HepG2 (cell line): ENCODE results near the gene ACP5. TPM values are rescaled to one million over a fixed set of nuclear protein-coding genes. Genes with fewer than 3 reads are reported as not detected.
A peak's percentile ranks its signal among the peaks of the same experiment; 100 is the strongest.

Experiments
- TAF1 ChIP-seq: sonication (generic); formaldehyde crosslinking; IDR thresholded peaks from 2 replicates; pipeline ENCODE4 v1.4.0; 2020; ENCODE audit warnings: missing genetic modification reagents
- ZNF468 ChIP-seq: sonication (generic); formaldehyde crosslinking; IDR thresholded peaks from 2 replicates; pipeline ENCODE4 v1.8.0; 2022; ENCODE audit warnings: mild to moderate bottlenecking, moderate library complexity, missing genetic modification reagents
- ZSCAN12 ChIP-seq: sonication (generic); formaldehyde crosslinking; IDR thresholded peaks from 2 replicates; pipeline ENCODE4 v1.9.0; 2021; ENCODE audit warnings: mild to moderate bottlenecking, missing genetic modification reagents
- polyA plus RNA-seq, 8 experiments: library from polyadenylated mRNA; depleted of rRNA in 3 of 8; stranded (reverse) in 7 of 8; unstranded in 1 of 8; fragments of >200 nt; fragmentation: Illumina TruSeq in 4 of 8; extraction: Trizol in 4 of 8; gene quantifications; 2 replicates each; pipeline versions ENCODE4 v1.2.1 to v1.2.3, GENCODE V29; 2011 to 2016; ENCODE audit warnings: low read depth in 4 of 8, missing spikeins in 1 of 8, mixed read lengths in 1 of 8; ENCODE audit not compliant: insufficient read depth in 1 of 8
- total RNA-seq, 5 experiments: library from RNA; depleted of rRNA; stranded (reverse); fragments of >200 nt; fragmentation: Illumina TruSeq; extraction: Trizol; gene quantifications; 2 replicates each; pipeline ENCODE4 v1.2.3, GENCODE V29; 2016; ENCODE audit warnings: low read depth in 1 of 5
- TF ChIP-seq, protein P1 (sequence below): IDR thresholded peaks from 2 replicates; pipeline ENCODE4 v1.6.1; 2016; ENCODE audit warnings: mild to moderate bottlenecking
- TF ChIP-seq, protein P2 (sequence below): IDR thresholded peaks from 2 replicates; pipeline ENCODE4 v1.4.0; 2020; ENCODE audit warnings: mild to moderate bottlenecking, missing genetic modification reagents
- TF ChIP-seq, protein P3 (sequence below): sonication (generic); formaldehyde crosslinking; IDR thresholded peaks from 2 replicates; pipeline ENCODE4 v1.5.0; 2020; ENCODE audit warnings: mild to moderate bottlenecking, missing genetic modification reagents, borderline replicate concordance
- TF ChIP-seq, protein P4 (sequence below): sonication (generic); formaldehyde crosslinking; IDR thresholded peaks from 2 replicates; pipeline ENCODE4 v1.5.1; 2020; ENCODE audit warnings: missing genetic modification reagents, mild to moderate bottlenecking, borderline replicate concordance
- TF ChIP-seq, protein P5 (sequence below): sonication (generic); formaldehyde crosslinking; IDR thresholded peaks from 2 replicates; pipeline ENCODE4 v1.8.0; 2022; ENCODE audit warnings: mild to moderate bottlenecking, missing genetic modification reagents
- TF ChIP-seq, protein P6 (sequence below): sonication (generic); formaldehyde crosslinking; IDR thresholded peaks from 2 replicates; pipeline ENCODE4 v1.4.0; 2020; ENCODE audit warnings: missing genetic modification reagents
- TF ChIP-seq, protein P7 (sequence below): sonication (generic); formaldehyde crosslinking; IDR thresholded peaks from 2 replicates; pipeline ENCODE4 v1.5.1; 2020; ENCODE audit warnings: mild to moderate bottlenecking, missing genetic modification reagents

Gene ACP5
- total and polyA plus RNA-seq, 2 of the 13 experiments (the other 11 are each of a cell fraction or from before 2014, with no cell fraction given): 1.3 to 6.7 TPM

DNA sequence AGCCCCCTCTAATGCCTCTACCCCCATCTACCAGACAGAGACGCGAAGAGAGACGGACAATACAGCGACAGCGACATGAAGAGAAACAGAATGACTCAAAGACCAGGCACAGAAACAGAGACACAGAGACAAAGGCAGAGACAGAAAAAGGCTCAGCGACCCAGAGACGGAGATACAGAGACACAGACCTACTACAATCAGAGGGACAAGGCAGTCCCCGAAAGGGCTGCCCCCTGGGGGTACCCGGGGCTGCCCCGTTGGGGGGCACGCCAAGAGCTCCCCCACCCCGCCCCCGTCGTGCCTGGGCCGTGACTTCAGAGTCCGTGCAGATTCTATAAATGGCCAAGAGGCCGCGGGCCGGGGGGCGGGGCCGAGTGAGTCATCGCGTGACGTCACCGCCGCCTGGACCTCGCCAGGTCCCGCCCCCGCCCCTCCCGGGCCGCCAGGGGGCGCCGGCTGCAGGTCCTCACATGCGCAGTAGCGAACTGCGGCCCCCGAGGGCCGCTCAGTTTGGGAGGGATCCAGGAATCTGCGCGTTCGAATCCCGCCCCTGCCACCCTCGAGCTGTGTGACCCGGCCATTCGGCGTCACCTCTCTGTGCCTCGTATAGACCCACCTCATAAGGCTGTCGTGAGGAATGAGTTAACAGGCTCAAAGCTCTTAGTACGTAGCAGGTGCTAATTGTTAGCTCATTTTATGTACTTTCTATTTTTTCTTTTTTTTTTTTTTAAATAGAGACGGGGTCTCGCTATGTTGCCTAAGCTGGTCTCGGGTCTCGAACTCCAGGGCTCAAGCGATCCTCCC is 41.5 kb downstream of the ACP5 start (continued):
- TF ChIP-seq, protein P1, sequence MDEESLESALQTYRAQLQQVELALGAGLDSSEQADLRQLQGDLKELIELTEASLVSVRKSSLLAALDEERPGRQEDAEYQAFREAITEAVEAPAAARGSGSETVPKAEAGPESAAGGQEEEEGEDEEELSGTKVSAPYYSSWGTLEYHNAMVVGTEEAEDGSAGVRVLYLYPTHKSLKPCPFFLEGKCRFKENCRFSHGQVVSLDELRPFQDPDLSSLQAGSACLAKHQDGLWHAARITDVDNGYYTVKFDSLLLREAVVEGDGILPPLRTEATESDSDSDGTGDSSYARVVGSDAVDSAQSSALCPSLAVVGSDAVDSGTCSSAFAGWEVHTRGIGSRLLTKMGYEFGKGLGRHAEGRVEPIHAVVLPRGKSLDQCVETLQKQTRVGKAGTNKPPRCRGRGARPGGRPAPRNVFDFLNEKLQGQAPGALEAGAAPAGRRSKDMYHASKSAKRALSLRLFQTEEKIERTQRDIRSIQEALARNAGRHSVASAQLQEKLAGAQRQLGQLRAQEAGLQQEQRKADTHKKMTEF: peak; percentile 74; the same call in 1 of the 2 replicates
- TF ChIP-seq, protein P2, sequence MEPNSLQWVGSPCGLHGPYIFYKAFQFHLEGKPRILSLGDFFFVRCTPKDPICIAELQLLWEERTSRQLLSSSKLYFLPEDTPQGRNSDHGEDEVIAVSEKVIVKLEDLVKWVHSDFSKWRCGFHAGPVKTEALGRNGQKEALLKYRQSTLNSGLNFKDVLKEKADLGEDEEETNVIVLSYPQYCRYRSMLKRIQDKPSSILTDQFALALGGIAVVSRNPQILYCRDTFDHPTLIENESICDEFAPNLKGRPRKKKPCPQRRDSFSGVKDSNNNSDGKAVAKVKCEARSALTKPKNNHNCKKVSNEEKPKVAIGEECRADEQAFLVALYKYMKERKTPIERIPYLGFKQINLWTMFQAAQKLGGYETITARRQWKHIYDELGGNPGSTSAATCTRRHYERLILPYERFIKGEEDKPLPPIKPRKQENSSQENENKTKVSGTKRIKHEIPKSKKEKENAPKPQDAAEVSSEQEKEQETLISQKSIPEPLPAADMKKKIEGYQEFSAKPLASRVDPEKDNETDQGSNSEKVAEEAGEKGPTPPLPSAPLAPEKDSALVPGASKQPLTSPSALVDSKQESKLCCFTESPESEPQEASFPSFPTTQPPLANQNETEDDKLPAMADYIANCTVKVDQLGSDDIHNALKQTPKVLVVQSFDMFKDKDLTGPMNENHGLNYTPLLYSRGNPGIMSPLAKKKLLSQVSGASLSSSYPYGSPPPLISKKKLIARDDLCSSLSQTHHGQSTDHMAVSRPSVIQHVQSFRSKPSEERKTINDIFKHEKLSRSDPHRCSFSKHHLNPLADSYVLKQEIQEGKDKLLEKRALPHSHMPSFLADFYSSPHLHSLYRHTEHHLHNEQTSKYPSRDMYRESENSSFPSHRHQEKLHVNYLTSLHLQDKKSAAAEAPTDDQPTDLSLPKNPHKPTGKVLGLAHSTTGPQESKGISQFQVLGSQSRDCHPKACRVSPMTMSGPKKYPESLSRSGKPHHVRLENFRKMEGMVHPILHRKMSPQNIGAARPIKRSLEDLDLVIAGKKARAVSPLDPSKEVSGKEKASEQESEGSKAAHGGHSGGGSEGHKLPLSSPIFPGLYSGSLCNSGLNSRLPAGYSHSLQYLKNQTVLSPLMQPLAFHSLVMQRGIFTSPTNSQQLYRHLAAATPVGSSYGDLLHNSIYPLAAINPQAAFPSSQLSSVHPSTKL (CRISPR knock-in tag): peak; percentile 26; the same call in 1 of the 2 replicates
- no peak for TF ChIP-seq ZNF468 (CRISPR knock-in tag)
- peak; percentile 54; the same call in 1 of the 2 replicates for TF ChIP-seq ZSCAN12 (CRISPR knock-in tag)
- TF ChIP-seq, protein P3, sequence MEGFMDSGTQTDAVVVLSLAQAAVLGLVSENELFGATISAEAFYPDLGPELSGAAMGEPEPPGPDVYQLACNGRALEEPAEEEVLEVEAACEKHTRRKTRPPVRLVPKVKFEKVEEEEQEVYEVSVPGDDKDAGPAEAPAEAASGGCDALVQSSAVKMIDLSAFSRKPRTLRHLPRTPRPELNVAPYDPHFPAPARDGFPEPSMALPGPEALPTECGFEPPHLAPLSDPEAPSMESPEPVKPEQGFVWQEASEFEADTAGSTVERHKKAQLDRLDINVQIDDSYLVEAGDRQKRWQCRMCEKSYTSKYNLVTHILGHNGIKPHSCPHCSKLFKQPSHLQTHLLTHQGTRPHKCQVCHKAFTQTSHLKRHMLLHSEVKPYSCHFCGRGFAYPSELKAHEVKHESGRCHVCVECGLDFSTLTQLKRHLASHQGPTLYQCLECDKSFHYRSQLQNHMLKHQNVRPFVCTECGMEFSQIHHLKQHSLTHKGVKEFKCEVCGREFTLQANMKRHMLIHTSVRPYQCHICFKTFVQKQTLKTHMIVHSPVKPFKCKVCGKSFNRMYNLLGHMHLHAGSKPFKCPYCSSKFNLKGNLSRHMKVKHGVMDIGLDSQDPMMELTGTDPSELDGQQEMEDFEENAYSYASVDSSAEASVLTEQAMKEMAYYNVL (CRISPR knock-in tag): no peak
- TF ChIP-seq, protein P4, sequence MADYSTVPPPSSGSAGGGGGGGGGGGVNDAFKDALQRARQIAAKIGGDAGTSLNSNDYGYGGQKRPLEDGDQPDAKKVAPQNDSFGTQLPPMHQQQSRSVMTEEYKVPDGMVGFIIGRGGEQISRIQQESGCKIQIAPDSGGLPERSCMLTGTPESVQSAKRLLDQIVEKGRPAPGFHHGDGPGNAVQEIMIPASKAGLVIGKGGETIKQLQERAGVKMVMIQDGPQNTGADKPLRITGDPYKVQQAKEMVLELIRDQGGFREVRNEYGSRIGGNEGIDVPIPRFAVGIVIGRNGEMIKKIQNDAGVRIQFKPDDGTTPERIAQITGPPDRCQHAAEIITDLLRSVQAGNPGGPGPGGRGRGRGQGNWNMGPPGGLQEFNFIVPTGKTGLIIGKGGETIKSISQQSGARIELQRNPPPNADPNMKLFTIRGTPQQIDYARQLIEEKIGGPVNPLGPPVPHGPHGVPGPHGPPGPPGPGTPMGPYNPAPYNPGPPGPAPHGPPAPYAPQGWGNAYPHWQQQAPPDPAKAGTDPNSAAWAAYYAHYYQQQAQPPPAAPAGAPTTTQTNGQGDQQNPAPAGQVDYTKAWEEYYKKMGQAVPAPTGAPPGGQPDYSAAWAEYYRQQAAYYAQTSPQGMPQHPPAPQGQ (CRISPR knock-in tag): no peak
- TF ChIP-seq, protein P5, sequence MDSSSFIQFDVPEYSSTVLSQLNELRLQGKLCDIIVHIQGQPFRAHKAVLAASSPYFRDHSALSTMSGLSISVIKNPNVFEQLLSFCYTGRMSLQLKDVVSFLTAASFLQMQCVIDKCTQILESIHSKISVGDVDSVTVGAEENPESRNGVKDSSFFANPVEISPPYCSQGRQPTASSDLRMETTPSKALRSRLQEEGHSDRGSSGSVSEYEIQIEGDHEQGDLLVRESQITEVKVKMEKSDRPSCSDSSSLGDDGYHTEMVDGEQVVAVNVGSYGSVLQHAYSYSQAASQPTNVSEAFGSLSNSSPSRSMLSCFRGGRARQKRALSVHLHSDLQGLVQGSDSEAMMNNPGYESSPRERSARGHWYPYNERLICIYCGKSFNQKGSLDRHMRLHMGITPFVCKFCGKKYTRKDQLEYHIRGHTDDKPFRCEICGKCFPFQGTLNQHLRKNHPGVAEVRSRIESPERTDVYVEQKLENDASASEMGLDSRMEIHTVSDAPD (CRISPR knock-in tag): no peak
- TF ChIP-seq, protein P6, sequence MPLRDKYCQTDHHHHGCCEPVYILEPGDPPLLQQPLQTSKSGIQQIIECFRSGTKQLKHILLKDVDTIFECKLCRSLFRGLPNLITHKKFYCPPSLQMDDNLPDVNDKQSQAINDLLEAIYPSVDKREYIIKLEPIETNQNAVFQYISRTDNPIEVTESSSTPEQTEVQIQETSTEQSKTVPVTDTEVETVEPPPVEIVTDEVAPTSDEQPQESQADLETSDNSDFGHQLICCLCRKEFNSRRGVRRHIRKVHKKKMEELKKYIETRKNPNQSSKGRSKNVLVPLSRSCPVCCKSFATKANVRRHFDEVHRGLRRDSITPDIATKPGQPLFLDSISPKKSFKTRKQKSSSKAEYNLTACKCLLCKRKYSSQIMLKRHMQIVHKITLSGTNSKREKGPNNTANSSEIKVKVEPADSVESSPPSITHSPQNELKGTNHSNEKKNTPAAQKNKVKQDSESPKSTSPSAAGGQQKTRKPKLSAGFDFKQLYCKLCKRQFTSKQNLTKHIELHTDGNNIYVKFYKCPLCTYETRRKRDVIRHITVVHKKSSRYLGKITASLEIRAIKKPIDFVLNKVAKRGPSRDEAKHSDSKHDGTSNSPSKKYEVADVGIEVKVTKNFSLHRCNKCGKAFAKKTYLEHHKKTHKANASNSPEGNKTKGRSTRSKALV (CRISPR knock-in tag): no peak
- TF ChIP-seq, protein P7, sequence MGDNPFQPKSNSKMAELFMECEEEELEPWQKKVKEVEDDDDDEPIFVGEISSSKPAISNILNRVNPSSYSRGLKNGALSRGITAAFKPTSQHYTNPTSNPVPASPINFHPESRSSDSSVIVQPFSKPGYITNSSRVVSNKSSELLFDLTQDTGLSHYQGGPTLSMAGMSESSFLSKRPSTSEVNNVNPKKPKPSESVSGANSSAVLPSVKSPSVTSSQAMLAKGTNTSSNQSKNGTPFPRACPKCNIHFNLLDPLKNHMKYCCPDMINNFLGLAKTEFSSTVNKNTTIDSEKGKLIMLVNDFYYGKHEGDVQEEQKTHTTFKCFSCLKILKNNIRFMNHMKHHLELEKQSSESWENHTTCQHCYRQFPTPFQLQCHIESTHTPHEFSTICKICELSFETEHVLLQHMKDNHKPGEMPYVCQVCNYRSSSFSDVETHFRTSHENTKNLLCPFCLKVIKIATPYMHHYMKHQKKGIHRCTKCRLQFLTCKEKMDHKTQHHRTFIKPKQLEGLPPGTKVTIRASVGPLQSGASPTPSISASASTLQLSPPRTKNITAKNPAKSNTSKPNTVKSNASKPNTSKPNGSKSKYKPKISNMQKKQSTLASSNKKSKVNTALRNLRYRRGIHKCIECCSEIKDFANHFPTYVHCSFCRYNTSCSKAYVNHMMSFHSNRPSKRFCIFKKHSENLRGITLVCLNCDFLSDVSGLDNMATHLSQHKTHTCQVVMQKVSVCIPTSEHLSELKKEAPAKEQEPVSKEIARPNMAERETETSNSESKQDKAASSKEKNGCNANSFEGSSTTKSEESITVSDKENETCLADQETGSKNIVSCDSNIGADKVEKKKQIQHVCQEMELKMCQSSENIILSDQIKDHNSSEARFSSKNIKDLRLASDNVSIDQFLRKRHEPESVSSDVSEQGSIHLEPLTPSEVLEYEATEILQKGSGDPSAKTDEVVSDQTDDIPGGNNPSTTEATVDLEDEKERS: peak; percentile 34; the same call in 1 of the 2 replicates
- peak; percentile 42; the same call in 1 of the 2 replicates for TF ChIP-seq TAF1
